Effector CD4-positive, alpha-beta T cell (primary cell): ENCODE results near the gene TBC1D23.
"Not testable (repeated sequence)": the region's sequence is repeated elsewhere in the genome, so short reads cannot be mapped to it uniquely, and the experiment has no call there.

ENCODE experiments used
- DNase-seq: peaks from one replicate; pipeline ENCODE4 v3.0.0-alpha.2; 2020

The TBC1D23 gene

DNA sequence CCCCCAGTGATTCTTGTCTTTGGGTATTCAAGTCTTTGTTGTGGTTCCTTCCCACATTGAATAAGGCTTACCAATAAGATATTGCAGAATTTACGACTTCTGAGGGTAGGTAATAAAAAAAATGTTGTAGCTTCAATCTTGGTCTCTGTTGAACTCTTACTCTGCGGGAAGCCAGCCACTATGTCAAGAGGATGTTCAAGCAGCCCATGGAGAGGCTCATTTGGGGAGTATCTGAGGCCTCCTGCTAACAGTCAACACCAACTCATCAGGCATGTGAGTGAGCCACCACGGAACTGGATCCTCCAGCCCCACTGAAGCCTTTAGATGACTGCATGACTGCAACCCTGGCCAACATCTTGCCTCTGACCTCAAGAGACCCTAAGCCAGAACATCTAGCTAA is 3.2 kb upstream of the TBC1D23 start:
- no peak for DNase-seq

DNA sequence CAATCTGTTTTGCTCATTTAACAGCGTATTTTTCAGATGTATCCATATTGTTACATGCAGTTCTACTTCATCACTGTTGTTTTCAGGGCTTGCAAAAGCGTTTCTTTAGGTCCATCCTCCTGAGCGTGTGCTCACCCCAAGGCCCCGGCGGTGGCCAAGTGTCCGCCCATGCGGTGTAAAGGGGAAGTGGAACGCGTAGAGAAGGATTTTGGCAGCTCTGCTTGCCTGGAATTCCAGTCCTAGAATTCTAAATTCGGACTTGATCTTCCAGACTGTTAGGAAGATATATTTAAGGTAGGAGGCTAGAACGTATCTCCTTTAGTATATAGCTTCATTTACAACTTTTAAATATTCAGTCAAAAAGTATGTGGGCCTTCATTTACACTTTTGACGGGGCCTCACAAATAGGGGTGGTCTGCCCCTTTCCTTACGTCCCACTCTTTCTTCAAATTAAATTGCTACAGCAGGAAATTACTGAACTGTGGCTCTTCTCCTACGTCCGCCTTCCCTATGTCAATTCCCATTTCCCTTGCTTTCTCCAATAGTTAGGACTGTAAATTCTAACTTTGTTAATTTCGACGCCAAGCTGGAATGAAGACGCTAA is 609 bp upstream of the TBC1D23 start:
- DNase-seq, result no peak

DNA sequence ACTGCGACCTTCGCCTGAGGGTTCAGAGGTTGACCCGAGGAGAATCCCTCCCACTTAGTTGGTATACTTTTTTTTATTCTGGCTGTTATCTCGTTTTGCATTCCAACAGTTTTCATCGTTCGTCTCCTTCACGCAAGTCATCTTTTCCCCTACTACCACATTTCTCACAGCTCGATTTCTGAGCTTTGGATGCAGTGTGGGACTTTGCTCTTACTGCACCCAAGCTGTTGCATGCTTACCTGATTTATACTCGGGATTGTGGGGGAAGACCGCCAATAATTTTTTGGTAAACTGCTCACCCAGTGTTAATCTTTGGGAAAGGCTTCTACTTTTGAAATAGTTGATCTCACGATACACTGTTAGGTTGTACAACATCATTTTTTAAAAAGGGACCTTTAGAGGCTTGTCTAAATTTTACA is 702 bp downstream of the TBC1D23 start:
- no peak for DNase-seq

GRCh38 chr3:100262925-100263324 is 2.1 kb downstream of the TBC1D23 start:
- not testable (repeated sequence) for DNase-seq

DNA sequence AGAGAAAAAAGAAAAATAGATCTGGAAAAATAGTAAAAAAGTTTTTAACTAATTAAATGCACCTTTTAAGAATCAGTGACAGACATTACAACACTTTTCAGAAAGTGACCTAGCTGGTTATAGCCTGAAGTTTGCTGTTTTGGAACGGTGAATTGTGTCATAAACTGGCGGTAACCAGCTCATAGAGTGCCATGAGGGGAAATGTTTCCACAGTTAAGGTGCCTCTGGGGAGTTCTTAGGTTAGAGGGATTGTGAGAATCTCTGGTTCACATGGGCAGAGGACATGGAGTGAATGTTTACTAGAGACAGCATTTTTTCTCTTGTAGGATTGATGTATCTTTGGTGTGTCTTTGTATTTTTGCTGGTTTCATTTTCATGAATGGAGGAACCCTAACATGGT is 2.8 kb downstream of the TBC1D23 start:
- DNase-seq, result no peak

- no peak for DNase-seq
These were observed 3.5 kb downstream of the TBC1D23 start for GRCh38 chr3:100264242-100264641.

GRCh38 chr3:100265016-100265415 is 4.2 kb downstream of the TBC1D23 start:
- no peak for DNase-seq

DNA sequence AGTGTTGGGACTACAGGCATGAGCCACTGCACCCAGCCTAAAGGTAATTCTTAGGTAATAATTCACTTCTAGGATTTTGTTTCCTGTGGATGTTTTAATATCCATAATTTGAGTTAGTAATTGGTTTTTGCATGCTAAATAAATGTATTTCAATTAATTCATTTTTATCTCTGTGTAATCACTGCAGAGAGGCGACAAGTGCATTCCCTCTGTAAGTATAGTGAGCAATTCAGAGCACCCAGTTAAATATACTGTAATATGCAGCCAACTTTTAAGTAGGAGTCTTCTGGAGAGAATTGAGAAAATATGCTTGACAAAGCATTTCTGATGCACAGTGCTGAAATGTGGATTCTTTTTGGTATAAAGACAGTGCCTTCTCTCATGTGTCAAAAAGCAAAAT is 5.7 kb downstream of the TBC1D23 start:
- DNase-seq, result no peak

GRCh38 chr3:100268156-100268555 is 7.4 kb downstream of the TBC1D23 start:
- no peak for DNase-seq

GRCh38 chr3:100269001-100269400 is 8.2 kb downstream of the TBC1D23 start:
- DNase-seq, result no peak

DNA sequence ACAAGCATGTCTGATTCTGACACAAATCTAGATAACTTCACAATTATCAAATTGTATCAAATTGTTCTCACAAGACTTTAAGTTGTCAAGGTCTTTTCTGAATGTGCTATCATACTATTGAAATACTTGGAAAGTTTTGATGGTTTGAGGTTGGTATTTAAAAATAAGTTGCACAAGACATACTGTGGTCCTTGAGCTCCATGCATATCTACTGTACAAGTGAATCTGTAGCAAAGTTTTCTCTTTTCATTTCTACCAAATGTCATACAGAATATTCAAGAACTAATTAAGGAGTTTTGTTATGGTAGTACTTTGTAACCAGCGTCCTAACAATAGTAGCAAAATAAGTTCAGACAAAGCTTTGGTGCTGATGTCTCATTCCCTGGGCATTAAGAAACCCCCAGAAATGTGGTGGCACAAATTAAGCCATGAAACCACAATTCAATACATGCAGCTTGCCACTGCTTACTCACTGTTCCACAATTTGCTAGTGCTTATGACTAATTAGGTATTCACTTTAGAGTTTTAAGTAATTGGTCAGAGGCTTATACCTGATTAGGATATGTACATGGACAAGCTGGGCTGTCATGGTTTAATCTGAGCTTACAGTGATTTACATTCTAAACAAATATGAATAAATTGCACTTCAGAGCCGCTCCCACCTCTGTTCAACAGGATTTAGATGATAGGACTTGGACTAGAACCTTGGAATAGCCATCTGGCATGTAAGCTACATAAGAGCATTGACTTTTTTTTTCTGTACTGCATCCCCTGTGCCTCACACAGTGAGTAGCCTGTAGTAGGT is 8.8 kb downstream of the TBC1D23 start:
- no peak for DNase-seq

DNA sequence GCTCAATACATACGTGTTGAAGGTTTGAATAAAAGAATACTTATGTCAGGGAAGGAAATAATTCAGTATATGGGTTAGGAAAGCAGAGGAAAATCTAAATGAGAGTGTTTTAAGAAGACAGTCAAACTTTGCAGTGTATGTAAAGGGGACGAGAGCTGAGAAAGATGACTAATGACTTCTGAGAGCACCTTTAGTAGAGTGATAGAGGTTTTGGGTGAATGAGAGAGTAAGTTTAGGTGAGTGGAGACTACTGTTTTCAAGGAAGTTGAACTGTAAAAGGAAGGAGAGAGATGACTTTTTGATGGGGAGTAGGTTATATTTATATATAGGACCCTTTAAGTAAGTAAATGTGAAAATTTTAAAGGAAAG is 9.4 kb downstream of the TBC1D23 start:
- no peak for DNase-seq

- DNase-seq, result no peak
These were observed 10.7 kb downstream of the TBC1D23 start for GRCh38 chr3:100271522-100271921.

DNA sequence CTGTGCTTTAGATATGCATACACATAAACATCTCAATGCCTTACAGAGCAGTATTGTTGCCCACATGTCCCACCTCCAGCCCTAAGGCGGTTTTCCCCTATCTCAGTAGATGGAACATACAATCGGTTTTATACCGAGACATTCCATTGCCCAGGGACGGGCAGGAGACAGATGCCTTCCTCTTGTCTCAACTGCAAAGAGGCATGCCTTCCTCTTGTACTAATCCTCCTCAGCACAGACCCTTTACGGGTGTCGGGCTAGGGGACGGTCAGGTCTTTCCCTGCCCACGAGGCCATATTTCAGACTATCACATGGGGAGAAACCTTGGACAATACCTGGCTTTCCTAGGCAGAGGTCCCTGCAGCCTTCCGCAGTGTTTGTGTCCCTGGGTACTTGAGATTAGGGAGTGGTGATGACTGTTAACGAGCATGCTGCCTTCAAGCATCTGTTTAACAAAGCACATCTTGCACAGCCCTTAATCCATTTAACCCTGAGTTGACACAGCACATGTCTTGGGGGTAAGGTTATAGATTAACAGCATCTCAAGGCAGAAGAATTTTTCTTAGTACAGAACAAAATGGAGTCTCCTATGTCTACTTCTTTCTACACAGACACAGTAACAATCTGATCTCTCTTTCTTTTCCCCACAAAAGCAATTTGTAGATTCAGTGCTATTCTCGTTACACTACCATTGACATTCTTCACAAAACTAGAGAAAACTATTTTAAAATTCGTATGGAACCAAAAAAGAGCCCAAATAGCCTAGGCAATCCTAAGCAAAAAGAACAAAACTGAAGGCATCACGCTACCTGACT is 12.2 kb downstream of the TBC1D23 start:
- DNase-seq, result not testable (repeated sequence)

- no peak for DNase-seq
These were observed 13.6 kb downstream of the TBC1D23 start for GRCh38 chr3:100274361-100274760.

DNA sequence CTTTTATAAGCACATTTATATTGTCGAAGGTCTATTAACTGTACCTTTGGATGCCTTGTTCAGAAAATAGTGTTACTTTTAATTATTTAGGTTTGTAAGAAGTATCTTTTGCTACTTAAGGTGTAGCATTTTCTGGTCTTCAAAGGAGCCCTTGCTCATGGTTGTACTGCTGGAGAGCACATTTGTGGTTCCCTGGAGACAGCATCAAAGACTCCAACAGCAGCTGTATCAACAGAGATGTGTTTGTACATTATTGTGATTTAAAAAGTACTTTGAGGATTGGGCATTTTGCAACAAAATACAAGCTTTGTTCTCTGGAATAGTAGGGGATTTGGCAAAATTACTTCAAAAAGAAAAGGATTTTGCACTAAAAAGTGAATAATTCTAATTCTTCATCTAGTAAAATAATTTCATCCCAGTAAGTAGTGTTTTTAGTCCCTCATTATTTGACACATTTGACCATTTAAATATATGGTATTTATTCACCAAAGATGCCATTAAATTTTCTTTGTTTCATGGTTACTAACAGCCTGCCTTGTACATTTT is 16.5 kb downstream of the TBC1D23 start:
- no peak for DNase-seq

- no peak for DNase-seq
These were observed 18.1 kb downstream of the TBC1D23 start for GRCh38 chr3:100278910-100279309.

DNA sequence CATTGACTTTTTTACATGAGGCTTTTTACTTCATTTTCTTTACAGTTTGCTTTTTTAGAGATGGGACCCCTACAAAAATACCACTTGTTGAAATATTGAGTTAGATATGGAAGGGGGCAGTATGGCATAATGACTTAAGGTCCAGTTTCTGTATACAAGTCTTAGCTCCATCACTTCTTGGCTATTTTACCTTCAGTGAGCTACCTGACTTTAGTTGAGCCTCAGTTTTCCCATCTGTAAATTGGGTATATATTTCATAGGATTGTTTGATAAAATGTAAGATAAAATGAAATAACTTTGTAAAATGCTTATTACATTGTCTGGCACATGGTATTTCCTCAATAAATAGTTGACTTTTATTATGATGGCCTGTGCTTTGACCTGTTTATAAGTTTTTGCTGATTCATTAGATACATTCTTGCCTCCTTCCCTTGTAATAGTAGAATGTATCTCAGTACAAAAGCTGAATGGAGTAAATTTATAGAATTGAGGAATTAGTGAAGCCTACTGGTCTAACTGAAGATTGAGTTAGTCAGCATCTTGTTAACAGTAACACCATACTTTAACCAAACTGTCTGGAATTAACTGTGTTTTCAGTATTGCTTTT is 27.6 kb downstream of the TBC1D23 start:
- DNase-seq, result no peak

GRCh38 chr3:100289339-100289738 is 28.5 kb downstream of the TBC1D23 start:
- no peak for DNase-seq

DNA sequence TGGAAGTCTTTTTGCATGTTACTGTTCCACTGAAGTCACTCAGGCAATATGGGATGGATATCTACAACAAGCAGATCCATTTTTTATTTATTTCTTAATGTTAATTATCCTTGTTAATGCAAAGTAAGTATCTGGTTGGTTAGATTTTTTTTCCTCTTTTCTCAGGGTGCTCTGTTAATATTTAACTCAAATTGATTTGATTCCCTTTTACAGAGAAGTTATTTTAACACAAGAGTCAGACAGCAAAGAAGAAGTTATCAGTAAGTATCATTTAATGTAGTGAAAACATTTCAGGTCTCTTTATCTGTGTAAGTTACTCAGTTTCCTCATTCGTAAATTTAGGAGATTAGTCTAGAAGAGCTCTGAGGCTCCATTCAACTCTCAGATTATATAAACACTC is 34.3 kb downstream of the TBC1D23 start:
- DNase-seq, result no peak

DNA sequence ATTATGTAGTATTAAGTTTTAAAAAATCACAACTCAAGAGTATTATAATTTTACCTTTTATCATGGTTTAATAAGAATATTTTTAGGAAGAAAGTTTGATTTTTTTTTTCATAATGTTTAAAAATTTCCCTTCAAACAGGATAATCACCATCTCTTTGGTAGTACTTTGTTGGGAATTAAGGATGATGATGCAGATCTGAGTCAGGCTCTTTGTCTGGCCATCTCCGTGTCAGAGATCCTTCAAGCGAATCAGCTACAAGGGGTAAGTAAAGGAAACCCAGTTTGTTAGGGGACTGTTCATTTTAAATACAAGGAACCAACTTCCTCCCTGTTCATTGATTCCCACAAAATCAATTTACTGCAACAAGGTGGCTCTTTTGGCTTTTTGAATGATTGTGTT is 37.0 kb downstream of the TBC1D23 start:
- DNase-seq, result no peak

GRCh38 chr3:100299016-100299415 is 38.2 kb downstream of the TBC1D23 start:
- no peak for DNase-seq

- DNase-seq, result no peak
These were observed 45.9 kb downstream of the TBC1D23 start for GRCh38 chr3:100306695-100307094.
